ENCODE data around the gene PAK5.

PAK5 gene

DNA sequence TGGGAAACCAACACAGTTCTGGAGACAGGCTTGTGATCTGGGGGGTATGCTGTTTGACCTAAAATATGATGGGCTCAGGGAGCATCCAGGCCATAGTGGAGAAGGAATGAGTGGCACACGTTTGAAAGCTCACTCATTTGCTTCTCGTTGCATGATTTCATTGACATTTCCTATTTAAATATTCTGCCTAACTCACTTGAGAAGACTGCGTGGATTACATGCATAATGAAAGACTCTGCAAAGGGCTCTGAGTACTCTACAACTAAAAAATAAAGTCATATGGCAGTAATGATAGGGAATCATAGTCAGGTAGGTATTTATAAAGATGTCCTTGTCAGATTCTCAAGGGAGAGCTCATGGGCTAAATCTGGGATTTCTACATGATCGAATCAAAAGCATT lies 206.6 kb downstream of the PAK5 start:
- no peak for TF ChIP-seq GATA2 (IDR thresholded peaks at IDR 0.05; ENCODE audit: low read depth, low read length)
- no peak for TF ChIP-seq GATA3 (IDR thresholded peaks at IDR 0.05; ENCODE audit: low read depth, low read length)

GRCh38 chr20:9630554-9630953 lies 208.3 kb downstream of the PAK5 start:
- TF ChIP-seq GATA2 (IDR thresholded peaks at IDR 0.05; ENCODE audit: low read depth, low read length) (no peak), GATA3 (IDR thresholded peaks at IDR 0.05; ENCODE audit: low read depth, low read length) (no peak)

DNA sequence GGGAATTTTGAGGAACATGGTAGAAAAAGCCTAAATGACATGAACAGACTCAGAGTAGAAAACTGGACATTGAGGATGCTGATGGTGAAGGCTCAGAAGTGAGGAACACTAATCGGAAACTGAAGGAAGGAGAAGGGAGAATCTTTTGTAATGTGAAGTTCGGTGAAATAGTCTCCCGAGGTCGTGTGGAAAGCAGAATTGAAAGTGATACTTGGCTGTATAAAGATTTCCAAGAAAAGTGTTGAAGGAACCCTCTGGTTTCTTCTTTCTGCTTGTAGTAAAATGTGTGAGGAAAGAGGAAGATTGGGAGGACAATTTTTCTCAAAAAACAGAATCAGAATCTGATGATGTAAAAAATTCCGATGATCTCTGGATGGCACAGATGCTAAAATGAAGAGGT lies 209.0 kb downstream of the PAK5 start:
- no peak for TF ChIP-seq GATA2 (IDR thresholded peaks at IDR 0.05; ENCODE audit: low read depth, low read length)
- no peak for TF ChIP-seq GATA3 (IDR thresholded peaks at IDR 0.05; ENCODE audit: low read depth, low read length)

DNA sequence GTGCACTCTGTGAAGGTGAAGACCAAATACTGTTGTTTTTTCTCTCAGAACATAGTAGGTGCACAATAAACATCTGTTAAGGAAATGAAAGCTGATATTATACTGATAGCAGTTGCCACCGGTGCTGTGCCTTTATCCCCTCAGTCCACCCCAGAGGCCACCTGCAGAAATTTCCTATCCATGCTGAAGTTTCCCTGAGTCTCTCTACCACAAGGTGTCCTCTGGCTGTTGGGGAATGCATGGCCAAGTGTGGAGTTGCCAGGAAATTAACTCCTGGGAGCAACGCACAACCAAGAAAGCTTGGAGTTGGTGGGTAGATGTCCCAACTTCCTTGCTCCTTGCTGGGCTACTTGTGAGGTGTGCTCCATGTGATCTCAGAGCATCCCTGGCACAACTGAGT lies 210.3 kb downstream of the PAK5 start:
- no peak for TF ChIP-seq GATA2 (IDR thresholded peaks at IDR 0.05; ENCODE audit: low read depth, low read length)
- no peak for TF ChIP-seq GATA3 (IDR thresholded peaks at IDR 0.05; ENCODE audit: low read depth, low read length)

DNA sequence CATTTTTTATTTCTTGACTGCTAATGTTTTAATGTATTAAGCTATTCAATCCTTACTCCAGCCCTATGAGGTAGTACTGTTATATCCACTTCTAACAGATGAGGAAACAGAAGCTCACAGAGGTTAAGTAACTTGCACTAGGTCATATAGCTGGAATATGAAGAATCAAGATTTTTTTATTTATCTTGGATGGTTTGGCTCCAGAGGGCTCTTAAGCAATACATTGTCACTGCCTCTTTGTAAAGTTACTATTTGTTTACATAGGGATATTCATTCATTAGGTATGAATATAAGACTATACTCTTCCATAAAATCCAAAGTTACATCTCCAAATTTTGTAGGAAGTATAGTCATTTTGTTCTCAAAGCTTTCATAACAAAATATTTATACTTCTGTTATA lies 210.7 kb downstream of the PAK5 start:
- no peak for TF ChIP-seq GATA3 (IDR thresholded peaks at IDR 0.05; ENCODE audit: low read depth, low read length)
- no peak for TF ChIP-seq GATA2 (IDR thresholded peaks at IDR 0.05; ENCODE audit: low read depth, low read length)

GRCh38 chr20:9627219-9627618 lies 211.7 kb downstream of the PAK5 start:
- no peak for TF ChIP-seq GATA2 (IDR thresholded peaks at IDR 0.05; ENCODE audit: low read depth, low read length)
- TF ChIP-seq GATA3 (IDR thresholded peaks at IDR 0.05; ENCODE audit: low read depth, low read length): no peak

GRCh38 chr20:9626357-9626756 lies 212.5 kb downstream of the PAK5 start:
- TF ChIP-seq GATA3 (IDR thresholded peaks at IDR 0.05; ENCODE audit: low read depth, low read length): no peak
- no peak for TF ChIP-seq GATA2 (IDR thresholded peaks at IDR 0.05; ENCODE audit: low read depth, low read length)

GRCh38 chr20:9617940-9618339 lies 220.9 kb downstream of the PAK5 start:
- TF ChIP-seq GATA3 (IDR thresholded peaks at IDR 0.05; ENCODE audit: low read depth, low read length) (no peak), GATA2 (IDR thresholded peaks at IDR 0.05; ENCODE audit: low read depth, low read length) (no peak)

DNA sequence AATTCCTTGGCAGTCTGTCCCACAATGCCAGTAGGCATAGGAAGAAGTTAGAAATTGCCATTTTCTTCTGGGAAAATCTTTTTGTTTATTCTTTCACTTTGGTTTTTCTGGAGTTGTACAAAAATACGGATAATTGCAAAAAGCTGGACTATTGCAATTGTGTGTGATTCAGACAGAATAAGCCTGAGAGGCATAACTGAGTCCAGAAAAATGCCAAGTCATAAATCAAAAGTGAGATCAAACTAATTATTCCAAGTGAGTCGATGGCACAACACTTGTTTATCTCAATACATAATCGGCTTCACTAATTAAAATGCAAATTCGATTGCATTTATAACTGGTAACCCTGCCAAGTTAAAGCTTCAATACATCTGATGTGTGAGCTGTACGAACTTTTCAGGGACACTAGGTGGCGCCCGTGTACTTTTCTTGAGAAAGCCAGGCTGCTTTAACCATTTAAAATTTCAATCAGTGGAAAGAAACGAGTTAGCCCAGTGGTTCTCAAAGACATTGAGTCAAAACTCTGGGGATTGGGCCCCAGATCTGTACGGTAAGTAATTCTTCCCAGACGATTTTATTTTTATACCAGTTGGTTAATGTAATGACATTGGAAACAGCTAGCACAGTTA lies 221.9 kb downstream of the PAK5 start:
- TF ChIP-seq GATA2 (IDR thresholded peaks at IDR 0.05; ENCODE audit: low read depth, low read length) (no peak), GATA3 (IDR thresholded peaks at IDR 0.05; ENCODE audit: low read depth, low read length) (no peak)

- TF ChIP-seq GATA2 (IDR thresholded peaks at IDR 0.05; ENCODE audit: low read depth, low read length) (no peak), GATA3 (IDR thresholded peaks at IDR 0.05; ENCODE audit: low read depth, low read length) (no peak)
Observed at GRCh38 chr20:9616455-9616805, 222.4 kb downstream of the PAK5 start.

DNA sequence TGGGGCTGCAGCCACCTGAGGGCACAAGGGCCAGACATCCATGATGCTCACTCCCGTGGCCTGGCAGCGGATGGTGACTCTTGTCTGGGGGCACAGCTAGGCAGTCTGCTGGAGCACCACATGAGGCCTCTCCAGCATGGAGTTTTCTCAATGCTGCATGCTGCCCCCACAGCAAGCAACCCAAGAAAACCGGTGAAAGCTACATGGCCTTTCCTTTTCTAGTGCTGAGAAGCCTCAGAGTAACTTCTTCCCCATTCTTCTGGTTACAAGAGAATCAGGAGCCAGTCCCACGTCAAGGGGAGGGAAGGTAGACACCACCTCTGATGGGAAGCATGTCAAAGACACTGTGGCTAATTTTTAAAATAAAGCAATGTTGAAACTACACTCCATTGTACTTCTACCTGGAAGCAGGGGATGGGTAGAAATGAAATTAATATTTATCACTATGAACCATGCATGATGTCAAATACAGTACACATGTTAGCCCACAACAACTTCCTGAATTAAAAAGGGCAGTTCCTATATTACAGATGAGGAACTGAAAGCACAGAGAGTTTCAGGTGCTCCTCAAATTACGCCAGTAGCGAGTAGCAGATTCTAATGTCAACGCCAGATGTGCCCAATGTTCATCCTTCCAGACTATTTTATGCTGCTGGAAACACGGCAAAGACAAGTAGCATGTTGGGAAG lies 223.0 kb downstream of the PAK5 start:
- TF ChIP-seq GATA2 (IDR thresholded peaks at IDR 0.05; ENCODE audit: low read depth, low read length) (no peak), GATA3 (IDR thresholded peaks at IDR 0.05; ENCODE audit: low read depth, low read length) (no peak)

DNA sequence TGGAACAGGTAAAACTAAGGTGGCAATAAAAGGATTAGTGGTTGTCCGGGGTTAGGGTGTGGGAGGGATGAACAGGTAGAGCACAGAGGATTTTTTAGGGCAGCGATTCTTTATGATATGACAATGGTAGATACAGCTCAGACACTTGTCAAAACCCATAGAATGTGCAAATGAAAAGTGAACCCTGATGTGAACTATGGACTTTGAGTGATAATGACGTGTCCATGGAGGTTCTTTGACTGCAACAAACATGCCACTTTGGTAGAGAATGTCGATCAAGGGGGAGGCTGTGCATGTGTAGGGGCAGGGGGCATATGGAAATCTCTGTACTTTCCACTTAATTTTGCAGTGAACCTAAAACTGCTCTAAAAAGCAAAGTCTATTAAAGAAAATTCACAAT lies 223.8 kb downstream of the PAK5 start:
- TF ChIP-seq GATA2 (IDR thresholded peaks at IDR 0.05; ENCODE audit: low read depth, low read length) (no peak), GATA3 (IDR thresholded peaks at IDR 0.05; ENCODE audit: low read depth, low read length) (no peak)

DNA sequence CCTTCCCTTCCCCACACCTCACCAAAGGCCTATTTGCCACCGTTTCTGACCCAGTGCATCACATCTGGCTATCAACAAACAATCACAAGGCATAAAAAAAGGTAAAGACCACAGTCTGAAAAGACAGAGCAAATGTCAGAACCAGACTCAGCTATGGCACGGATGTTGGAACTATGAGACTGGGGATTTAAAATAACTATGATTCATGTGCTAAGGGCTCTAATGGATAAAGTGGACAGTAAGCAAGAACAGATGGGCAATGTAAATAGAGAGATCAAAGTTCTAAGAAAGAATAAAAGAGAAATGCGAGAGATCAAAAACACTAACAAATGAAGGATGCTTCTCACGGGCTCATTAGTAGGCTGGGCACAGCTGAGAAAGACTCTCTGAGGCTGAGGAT lies 225.0 kb downstream of the PAK5 start:
- no peak for TF ChIP-seq GATA2 (IDR thresholded peaks at IDR 0.05; ENCODE audit: low read depth, low read length)
- no peak for TF ChIP-seq GATA3 (IDR thresholded peaks at IDR 0.05; ENCODE audit: low read depth, low read length)

- TF ChIP-seq GATA3 (IDR thresholded peaks at IDR 0.05; ENCODE audit: low read depth, low read length) (no peak), GATA2 (IDR thresholded peaks at IDR 0.05; ENCODE audit: low read depth, low read length) (no peak)
Observed at GRCh38 chr20:9611921-9612320, 227.0 kb downstream of the PAK5 start.

DNA sequence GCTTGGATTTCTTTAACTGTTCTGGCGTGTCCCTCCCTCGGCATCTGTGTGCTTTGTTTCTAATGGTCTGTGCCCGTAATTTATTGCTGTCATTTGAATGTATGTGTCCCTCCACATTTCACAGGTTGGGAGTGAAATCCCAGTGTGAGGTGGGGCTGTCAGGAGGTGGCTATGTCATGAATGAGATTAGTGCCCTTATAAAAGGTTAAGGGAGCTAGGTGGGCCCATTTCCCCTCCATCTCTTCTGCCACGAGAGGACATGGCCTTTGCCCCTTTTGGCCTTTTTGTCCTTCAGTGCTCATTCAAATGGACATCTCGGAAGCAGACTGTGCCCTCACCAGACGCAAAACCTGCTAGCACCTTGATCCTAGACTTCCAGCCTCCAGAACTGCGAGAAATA lies 228.2 kb downstream of the PAK5 start:
- TF ChIP-seq GATA3 (IDR thresholded peaks at IDR 0.05; ENCODE audit: low read depth, low read length) (no peak), GATA2 (IDR thresholded peaks at IDR 0.05; ENCODE audit: low read depth, low read length) (no peak)

All from SH-SY5Y (cell line).